Activated naive CD8-positive, alpha-beta T cell (primary cell): Measurements from ENCODE around the gene MRPL14.
A peak's percentile ranks its signal among the peaks of the same experiment; 100 is the strongest.

ENCODE experiments used
- H3K27ac Mint-ChIP-seq: one replicate; pipeline ENCODE4 v1.8.0; 2021; ENCODE audit warnings: mixed read lengths
- H3K27me3 Mint-ChIP-seq: one replicate; pipeline ENCODE4 v1.8.0; 2021; ENCODE audit warnings: mixed read lengths
- H3K36me3 Mint-ChIP-seq: one replicate; pipeline ENCODE4 v1.8.0; 2021; ENCODE audit warnings: mixed read lengths
- H3K4me1 Mint-ChIP-seq: one replicate; pipeline ENCODE4 v1.8.0; 2021; ENCODE audit warnings: low read depth, mixed read lengths
- H3K4me3 Mint-ChIP-seq: one replicate; pipeline ENCODE4 v1.8.0; 2021; ENCODE audit warnings: mild to moderate bottlenecking, mixed read lengths
- H3K9me3 Mint-ChIP-seq: one replicate; pipeline ENCODE4 v1.8.0; 2021; ENCODE audit warnings: low read depth, mixed read lengths

The MRPL14 gene

GRCh38 chr6:44119704-44120262 lies 7.5 kb downstream of the MRPL14 start:
- H3K4me1 Mint-ChIP-seq: peaks cover 74% of the 10 kb centered on the region
- H3K27me3 Mint-ChIP-seq: no peaks in the 10 kb centered on the region
- no peaks in the 10 kb centered on the region for H3K9me3 Mint-ChIP-seq
- H3K27ac Mint-ChIP-seq: no peak overlapping the region
- no peak overlapping the region for H3K4me3 Mint-ChIP-seq
- peaks cover 6% of the 10 kb centered on the region for H3K36me3 Mint-ChIP-seq

GRCh38 chr6:44117397-44118128 lies 9.7 kb downstream of the MRPL14 start:
- Mint-ChIP-seq H3K27me3 (no peaks in the 10 kb centered on the region), H3K36me3 (peaks cover 6% of the 10 kb centered on the region), H3K4me3 (no peak overlapping the region), H3K9me3 (no peaks in the 10 kb centered on the region), H3K27ac (no peak overlapping the region), H3K4me1 (peaks cover 52% of the 10 kb centered on the region)

- no peaks in the 10 kb centered on the region for H3K27me3 Mint-ChIP-seq
- H3K9me3 Mint-ChIP-seq: no peaks in the 10 kb centered on the region
- H3K27ac Mint-ChIP-seq: peak overlapping the region; percentile 2
- peaks cover 47% of the 10 kb centered on the region for H3K4me1 Mint-ChIP-seq
- peaks cover 6% of the 10 kb centered on the region for H3K36me3 Mint-ChIP-seq
- no peak overlapping the region for H3K4me3 Mint-ChIP-seq
Observed at GRCh38 chr6:44116641-44117382, 10.4 kb downstream of the MRPL14 start.

- peaks cover 6% of the 10 kb centered on the region for H3K36me3 Mint-ChIP-seq
- H3K4me3 Mint-ChIP-seq: no peak overlapping the region
- H3K4me1 Mint-ChIP-seq: peaks cover 39% of the 10 kb centered on the region
- no peak overlapping the region for H3K27ac Mint-ChIP-seq
- no peaks in the 10 kb centered on the region for H3K27me3 Mint-ChIP-seq
- H3K9me3 Mint-ChIP-seq: no peaks in the 10 kb centered on the region
Observed at GRCh38 chr6:44115866-44116265, 11.4 kb downstream of the MRPL14 start.

- H3K4me1 Mint-ChIP-seq: peaks cover 22% of the 10 kb centered on the region
- H3K27me3 Mint-ChIP-seq: no peaks in the 10 kb centered on the region
- peaks cover 6% of the 10 kb centered on the region for H3K36me3 Mint-ChIP-seq
- H3K9me3 Mint-ChIP-seq: no peaks in the 10 kb centered on the region
- no peak overlapping the region for H3K27ac Mint-ChIP-seq
- no peak overlapping the region for H3K4me3 Mint-ChIP-seq
Observed at GRCh38 chr6:44113414-44113813, 13.8 kb downstream of the MRPL14 start.

GRCh38 chr6:44111434-44112417 lies 15.5 kb downstream of the MRPL14 start:
- H3K36me3 Mint-ChIP-seq: peaks cover 6% of the 10 kb centered on the region
- H3K27me3 Mint-ChIP-seq: no peaks in the 10 kb centered on the region
- H3K4me1 Mint-ChIP-seq: peaks cover 10% of the 10 kb centered on the region
- no peak overlapping the region for H3K4me3 Mint-ChIP-seq
- H3K27ac Mint-ChIP-seq: no peak overlapping the region
- no peaks in the 10 kb centered on the region for H3K9me3 Mint-ChIP-seq

- Mint-ChIP-seq H3K9me3 (no peaks in the 10 kb centered on the region), H3K36me3 (peaks cover 6% of the 10 kb centered on the region), H3K4me3 (no peak overlapping the region), H3K4me1 (peaks cover 6% of the 10 kb centered on the region), H3K27ac (no peak overlapping the region), H3K27me3 (no peaks in the 10 kb centered on the region)
Observed at GRCh38 chr6:44110966-44111365, 16.3 kb downstream of the MRPL14 start.

GRCh38 chr6:44110005-44110676 lies 17.1 kb downstream of the MRPL14 start:
- Mint-ChIP-seq H3K27ac (no peak overlapping the region), H3K27me3 (no peaks in the 10 kb centered on the region), H3K4me1 (peaks cover 3% of the 10 kb centered on the region), H3K4me3 (no peak overlapping the region), H3K36me3 (peaks cover 2% of the 10 kb centered on the region), H3K9me3 (no peaks in the 10 kb centered on the region)

- Mint-ChIP-seq H3K27ac (no peak overlapping the region), H3K4me1 (peaks cover 2% of the 10 kb centered on the region), H3K27me3 (no peaks in the 10 kb centered on the region), H3K9me3 (no peaks in the 10 kb centered on the region), H3K4me3 (no peak overlapping the region), H3K36me3 (peaks cover 2% of the 10 kb centered on the region)
Observed at GRCh38 chr6:44109212-44109611, 18.0 kb downstream of the MRPL14 start.

- H3K4me1 Mint-ChIP-seq: peaks cover 2% of the 10 kb centered on the region
- no peak overlapping the region for H3K27ac Mint-ChIP-seq
- no peak overlapping the region for H3K4me3 Mint-ChIP-seq
- H3K36me3 Mint-ChIP-seq: no peaks in the 10 kb centered on the region
- no peaks in the 10 kb centered on the region for H3K9me3 Mint-ChIP-seq
- H3K27me3 Mint-ChIP-seq: no peaks in the 10 kb centered on the region
Observed at GRCh38 chr6:44108471-44108870, 18.8 kb downstream of the MRPL14 start.

DNA sequence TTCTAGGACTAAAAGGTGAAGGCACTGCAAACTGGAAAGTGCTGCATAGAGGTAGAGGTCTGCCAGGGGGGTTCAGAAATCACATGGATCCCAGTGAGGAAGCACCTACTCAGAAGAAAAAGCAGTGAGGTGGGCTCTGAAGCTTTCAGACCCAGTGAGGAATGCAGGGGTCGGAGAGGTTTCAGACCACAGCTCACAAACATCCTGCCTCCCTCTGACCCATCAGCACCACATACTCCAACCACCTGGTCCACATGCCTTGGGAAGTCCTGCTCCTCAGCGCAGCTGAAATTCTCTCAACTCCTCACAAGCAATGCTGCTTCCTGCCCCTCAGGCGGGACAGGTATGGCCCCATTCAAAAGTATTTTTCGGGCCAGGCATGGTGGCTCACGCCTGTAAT lies 20.2 kb downstream of the MRPL14 start:
- no peaks in the 10 kb centered on the region for H3K9me3 Mint-ChIP-seq
- H3K4me3 Mint-ChIP-seq: no peak overlapping the region
- no peak overlapping the region for H3K27ac Mint-ChIP-seq
- peaks cover 5% of the 10 kb centered on the region for H3K4me1 Mint-ChIP-seq
- no peaks in the 10 kb centered on the region for H3K36me3 Mint-ChIP-seq
- no peaks in the 10 kb centered on the region for H3K27me3 Mint-ChIP-seq

DNA sequence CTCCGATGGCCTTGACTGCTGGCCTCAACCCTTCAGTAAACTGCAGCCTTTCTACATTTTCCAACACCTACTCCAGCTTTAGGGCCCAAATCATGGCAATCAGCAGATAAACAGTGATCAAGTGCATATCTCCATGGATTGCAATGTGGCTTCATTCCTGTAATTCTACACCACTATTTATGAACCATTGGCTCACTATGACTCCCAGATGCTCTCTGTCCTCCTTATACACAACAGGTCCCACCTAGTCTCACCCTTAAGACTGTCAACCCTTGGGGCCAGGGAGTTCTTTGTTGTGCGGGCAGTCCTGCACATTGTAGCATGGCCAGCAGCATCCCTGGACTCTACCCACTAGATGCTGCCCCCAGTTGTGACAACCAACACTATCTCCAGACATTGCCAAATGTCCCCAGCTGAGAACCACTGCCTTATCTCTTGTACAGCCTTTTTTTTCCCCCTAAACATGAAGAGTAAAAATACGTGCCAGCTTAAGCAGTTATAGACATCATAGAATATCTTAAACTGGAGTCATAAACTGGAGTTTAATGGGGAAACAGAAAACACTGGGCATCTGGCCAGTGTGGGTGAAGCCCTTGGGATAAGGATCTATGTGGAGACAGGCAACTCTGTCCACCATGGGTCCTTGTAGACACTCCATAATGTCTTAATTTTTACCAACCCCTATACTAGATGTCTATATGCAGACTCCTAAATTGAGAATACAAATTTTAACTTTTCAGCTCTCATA lies 21.1 kb downstream of the MRPL14 start:
- H3K9me3 Mint-ChIP-seq: no peaks in the 10 kb centered on the region
- H3K4me1 Mint-ChIP-seq: peaks cover 9% of the 10 kb centered on the region
- H3K27me3 Mint-ChIP-seq: no peaks in the 10 kb centered on the region
- no peaks in the 10 kb centered on the region for H3K36me3 Mint-ChIP-seq
- H3K27ac Mint-ChIP-seq: peak overlapping the region; percentile 22
- H3K4me3 Mint-ChIP-seq: no peak overlapping the region

DNA sequence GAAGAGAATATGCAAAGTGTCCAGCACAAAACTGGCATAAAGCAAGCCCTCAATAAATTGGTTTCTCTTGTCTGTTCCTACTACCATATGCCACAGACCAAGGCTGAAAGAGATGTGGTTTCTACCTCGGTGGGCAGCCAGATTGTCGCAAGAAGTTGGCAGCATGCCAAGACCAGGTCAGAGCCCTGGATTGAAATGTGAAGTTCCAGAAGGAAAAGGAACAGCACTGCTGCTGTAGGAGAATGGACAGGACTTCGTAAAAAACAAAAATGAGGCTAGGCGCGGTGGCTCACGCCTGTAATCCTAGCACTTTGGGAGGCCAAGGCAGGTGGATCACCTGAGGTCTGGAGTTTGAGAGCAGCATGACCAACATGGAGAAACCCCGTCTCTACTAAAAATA lies 22.1 kb downstream of the MRPL14 start:
- Mint-ChIP-seq H3K9me3 (no peaks in the 10 kb centered on the region), H3K4me3 (no peak overlapping the region), H3K27ac (no peak overlapping the region), H3K36me3 (no peaks in the 10 kb centered on the region), H3K4me1 (peaks cover 9% of the 10 kb centered on the region), H3K27me3 (no peaks in the 10 kb centered on the region)
